HepG2 (cell line): ENCODE data around the gene STK32C. TPM values are rescaled to one million over a fixed set of nuclear protein-coding genes. Genes with fewer than 3 reads are reported as not detected.

Experiments used
- BORCS8-MEF2B ChIP-seq: sonication (generic); formaldehyde crosslinking; IDR thresholded peaks from 2 replicates; pipeline ENCODE4 v1.8.0; 2022; ENCODE audit warnings: mild to moderate bottlenecking, missing genetic modification reagents
- CBX1 ChIP-seq: IDR thresholded peaks from one replicate; pipeline ENCODE4 v1.6.1; 2016; ENCODE audit warnings: antibody characterized with exemption, low read depth
- E2F5 ChIP-seq: sonication (generic); formaldehyde crosslinking; conservative IDR thresholded peaks from 2 replicates; pipeline ENCODE4 v1.4.0; 2020; ENCODE audit warnings: missing genetic modification reagents
- HNF4G ChIP-seq, 2 experiments: sonication (generic) in 1 of 2; formaldehyde crosslinking in 1 of 2; IDR thresholded peaks; 2 replicates each; pipeline versions ENCODE4 v1.4.0 to v1.6.1; 2011 to 2020; ENCODE audit warnings: borderline replicate concordance in 2 of 2, low read depth in 2 of 2, mild to moderate bottlenecking in 2 of 2, low read length in 1 of 2, missing genetic modification reagents in 1 of 2, moderate library complexity in 1 of 2
- HOMEZ ChIP-seq: IDR thresholded peaks from 2 replicates; pipeline ENCODE4 v1.6.1; 2016; ENCODE audit warnings: low read depth
- HOXA9 ChIP-seq: sonication (generic); formaldehyde crosslinking; IDR thresholded peaks from 2 replicates; pipeline ENCODE4 v1.8.1; 2022; ENCODE audit warnings: missing genetic modification reagents, mild to moderate bottlenecking, moderate library complexity, borderline replicate concordance
- KLF11 ChIP-seq: IDR thresholded peaks from 2 replicates; pipeline ENCODE4 v1.6.1; 2016; ENCODE audit warnings: missing compliant biosample characterization
- MNT ChIP-seq: fragments of 450-650 bp; IDR thresholded peaks from 2 replicates; pipeline ENCODE4 v1.6.1; 2016
- NFATC3 ChIP-seq: sonication (generic); formaldehyde crosslinking; IDR thresholded peaks from 2 replicates; pipeline ENCODE4 v1.5.1; 2020; ENCODE audit warnings: mild to moderate bottlenecking, missing genetic modification reagents
- NR1H2 ChIP-seq: sonication (generic); formaldehyde crosslinking; IDR thresholded peaks from 2 replicates; pipeline ENCODE4 v1.8.1; 2022; ENCODE audit warnings: low read depth, missing genetic modification reagents, borderline replicate concordance
- RXRB ChIP-seq: IDR thresholded peaks from 2 replicates; pipeline ENCODE4 v1.6.1; 2016; ENCODE audit warnings: borderline replicate concordance, missing genetic modification reagents, missing compliant biosample characterization
- SP140L ChIP-seq: sonication (generic); formaldehyde crosslinking; IDR thresholded peaks from 2 replicates; pipeline ENCODE4 v1.4.0; 2020; ENCODE audit warnings: missing genetic modification reagents, borderline replicate concordance
- STAT6 ChIP-seq: sonication (generic); formaldehyde crosslinking; IDR thresholded peaks from 2 replicates; pipeline ENCODE4 v1.4.0; 2020; ENCODE audit warnings: missing genetic modification reagents, mild to moderate bottlenecking, borderline replicate concordance
- THAP11 ChIP-seq: IDR thresholded peaks from 2 replicates; pipeline ENCODE4 v1.6.1; 2016; ENCODE audit warnings: missing biosample characterization, missing genetic modification reagents
- ZBTB37 ChIP-seq: sonication (generic); formaldehyde crosslinking; IDR thresholded peaks from 2 replicates; pipeline ENCODE4 v1.4.0; 2020; ENCODE audit warnings: mild to moderate bottlenecking, missing genetic modification reagents
- ZNF749 ChIP-seq: sonication (generic); formaldehyde crosslinking; IDR thresholded peaks from 2 replicates; pipeline ENCODE4 v1.8.0; 2022; ENCODE audit warnings: mild to moderate bottlenecking, missing genetic modification reagents, moderate library complexity, borderline replicate concordance
- ZNF800 ChIP-seq: sonication (generic); formaldehyde crosslinking; IDR thresholded peaks from 2 replicates; pipeline ENCODE4 v1.4.0; 2020; ENCODE audit warnings: missing genetic modification reagents
- polyA plus RNA-seq, 8 experiments: library from polyadenylated mRNA; depleted of rRNA in 3 of 8; stranded (reverse) in 7 of 8; unstranded in 1 of 8; fragments of >200 nt; fragmentation: Illumina TruSeq in 4 of 8; extraction: Trizol in 4 of 8; gene quantifications; 2 replicates each; pipeline versions ENCODE4 v1.2.1 to v1.2.3, GENCODE V29; 2011 to 2016; ENCODE audit warnings: low read depth in 4 of 8, missing spikeins in 1 of 8, mixed read lengths in 1 of 8; ENCODE audit not compliant: insufficient read depth in 1 of 8
- total RNA-seq, 5 experiments: library from RNA; depleted of rRNA; stranded (reverse); fragments of >200 nt; fragmentation: Illumina TruSeq; extraction: Trizol; gene quantifications; 2 replicates each; pipeline ENCODE4 v1.2.3, GENCODE V29; 2016; ENCODE audit warnings: low read depth in 1 of 5

The STK32C gene
- total and polyA plus RNA-seq, 2 of the 13 experiments (the other 11 are each of a cell fraction or from before 2014, with no cell fraction given): 10.9 to 19.4 TPM

- TF ChIP-seq NR1H2 (CRISPR knock-in tag) (no peak), ZBTB37 (CRISPR knock-in tag) (no peak), HOXA9 (CRISPR knock-in tag) (no peak; the same call in 1 of the 2 replicates), CBX1 (peak; percentile 74), THAP11 (CRISPR knock-in tag) (peak; percentile 89), RXRB (0 out of 2 replicates have a peak, but pooled peaks have one; percentile 44), ZNF800 (CRISPR knock-in tag) (no peak; the same call in 1 of the 2 replicates), STAT6 (no peak; the same call in 1 of the 2 replicates), MNT (peak; percentile 78), KLF11 (CRISPR knock-in tag) (no peak), HNF4G (IDR thresholded peaks at IDR 0.05; ENCODE audit: borderline replicate concordance, low read depth, low read length) (peak; percentile 32; the same call in 1 of the 2 replicates), HNF4G (CRISPR knock-in tag; IDR thresholded peaks at IDR 0.05; ENCODE audit: borderline replicate concordance, low read depth) (no peak), SP140L (no peak), E2F5 (no peak; the same call in 1 of the 2 replicates), HOMEZ (0 out of 2 replicates have a peak, but pooled peaks have one; percentile 15), NFATC3 (CRISPR knock-in tag) (0 out of 2 replicates have a peak, but pooled peaks have one; percentile 27), BORCS8-MEF2B (peak; percentile 59), ZNF749 (CRISPR knock-in tag) (0 out of 2 replicates have a peak, but pooled peaks have one; percentile 71)
Measured at GRCh38 chr10:132331601-132332432, 24.1 kb upstream of the STK32C start, which contains the start of gene LRRC27 (continued).
